BJ (cell line): ENCODE measurements around the gene MARCHF5. TPM values are rescaled to one million over a fixed set of nuclear protein-coding genes. Genes with fewer than 3 reads are reported as not detected.

Experiments
- CTCF ChIA-PET: fragments of 350-600 bp; formaldehyde crosslinking; extraction: SDS; loops from one replicate; lab custom pipeline; 2021; ENCODE audit warnings: antibody characterized with exemption, inconsistent platforms; lab: Yijun Ruan, JAX
- POLR2A ChIA-PET: fragments of 300-600 bp; sonication (Branson Sonifier 250); formaldehyde crosslinking; extraction: SDS; loops from one replicate; lab custom pipeline; 2021; ENCODE audit warnings: antibody characterized with exemption; lab: Charles Lee
- DNase-seq: peaks from one replicate; pipeline ENCODE4 v3.0.0-alpha.2; 2011; ENCODE audit warnings: low read depth
- H3K27me3 ChIP-seq: 2 replicates; pipeline ENCODE4 v1.6.0; 2011; ENCODE audit warnings: low read length; ENCODE audit not compliant: control insufficient read depth, insufficient read depth
- H3K36me3 ChIP-seq: 2 replicates; pipeline ENCODE4 v1.5.1; 2011; ENCODE audit warnings: low read length; ENCODE audit not compliant: control insufficient read depth, insufficient read depth
- H3K4me3 ChIP-seq: 2 replicates; pipeline ENCODE4 v1.5.1; 2011; ENCODE audit warnings: low read depth, mild to moderate bottlenecking, control low read depth, low read length
- CTCF ChIP-seq: IDR thresholded peaks from 2 replicates; pipeline ENCODE4 v1.5.1; 2011; ENCODE audit warnings: low read depth, mild to moderate bottlenecking, control low read depth, inconsistent platforms, low read length, moderate library complexity; ENCODE audit not compliant: insufficient read depth
- polyA plus RNA-seq: library from polyadenylated mRNA; depleted of rRNA; stranded (reverse); fragments of >200 nt; gene quantifications from 2 replicates; pipeline ENCODE4 v1.2.3, GENCODE V29; 2011

The MARCHF5 gene
- polyA plus RNA-seq, 1 experiment, result 13.1 TPM

GRCh38 chr10:92304061-92304460 is 13.1 kb downstream of the MARCHF5 start:
- CTCF ChIA-PET, result interaction anchor here (0.7 to 1.4 kb wide), 3 partner anchors 10 to 29 kb away, joined by 3 to 10 read pairs (median 3); no protein-coding TSS in a partner anchor
- Histone ChIP-seq H3K36me3 (no peaks in the 10 kb centered on the region), H3K27me3 (no peaks in the 10 kb centered on the region), H3K4me3 (no peak overlapping the region)
- TF ChIP-seq CTCF, result no peak
- no peak for DNase-seq
- POLR2A ChIA-PET, result no interaction called here

- no peak for TF ChIP-seq CTCF
- ChIA-PET POLR2A (no interaction called here), CTCF (interaction anchor here (0.7 to 1.4 kb wide), 3 partner anchors 8 to 295 kb away, joined by 3 to 10 read pairs (median 3); no protein-coding TSS in a partner anchor)
- Histone ChIP-seq H3K27me3 (no peaks in the 10 kb centered on the region), H3K4me3 (no peak overlapping the region), H3K36me3 (no peaks in the 10 kb centered on the region)
- no peak for DNase-seq
Measured at GRCh38 chr10:92305133-92306072, 14.4 kb downstream of the MARCHF5 start.

- H3K27me3 ChIP-seq, result no peaks in the 10 kb centered on the region
- ChIA-PET POLR2A (interaction anchor here (0.6 kb wide), 1 partner anchor 1128 kb away, joined by 3 read pairs; no protein-coding TSS in a partner anchor), CTCF (interaction anchor here (0.5 to 1.5 kb wide), 4 partner anchors 11 to 240 kb away, joined by 3 to 4 read pairs (median 3); no protein-coding TSS in a partner anchor)
- no peak for TF ChIP-seq CTCF
- H3K36me3 ChIP-seq, result peaks cover 3% of the 10 kb centered on the region
- H3K4me3 ChIP-seq, result no peak overlapping the region
- no peak for DNase-seq
Measured at GRCh38 chr10:92309272-92309671, 18.3 kb downstream of the MARCHF5 start.

- CTCF ChIA-PET, result interaction anchor here (1.8 kb wide), 1 partner anchor 9 kb away, joined by 10 read pairs; no protein-coding TSS in a partner anchor
Measured at GRCh38 chr10:92313750-92314149, 22.8 kb downstream of the MARCHF5 start.

More at GRCh38 chr10:92313750-92314149, 22.8 kb downstream of the MARCHF5 start:
- Histone ChIP-seq H3K36me3 (peaks cover 3% of the 10 kb centered on the region), H3K4me3 (no peak overlapping the region), H3K27me3 (no peaks in the 10 kb centered on the region)
- POLR2A ChIA-PET, result interaction anchor here (0.7 kb wide), 1 partner anchor 22 kb away, joined by 3 read pairs; no protein-coding TSS in a partner anchor
- TF ChIP-seq CTCF, result no peak
- no peak for DNase-seq
